Loucy (cell line): ENCODE results near the gene POPDC3.

ENCODE experiments used
- CTCF ChIP-seq: fragments of 200-600 bp; sonication (generic); conservative IDR thresholded peaks from 2 replicates; pipeline ENCODE4 v1.5.1; 2014; ENCODE audit warnings: mild to moderate bottlenecking, antibody characterized with exemption, low read length
- EZH2phosphoT487 ChIP-seq: fragments of 200-600 bp; IDR thresholded peaks from 2 replicates; pipeline ENCODE4 v1.6.1; 2018; ENCODE audit warnings: antibody characterized with exemption, mild to moderate bottlenecking, moderate library complexity, borderline replicate concordance

DNA sequence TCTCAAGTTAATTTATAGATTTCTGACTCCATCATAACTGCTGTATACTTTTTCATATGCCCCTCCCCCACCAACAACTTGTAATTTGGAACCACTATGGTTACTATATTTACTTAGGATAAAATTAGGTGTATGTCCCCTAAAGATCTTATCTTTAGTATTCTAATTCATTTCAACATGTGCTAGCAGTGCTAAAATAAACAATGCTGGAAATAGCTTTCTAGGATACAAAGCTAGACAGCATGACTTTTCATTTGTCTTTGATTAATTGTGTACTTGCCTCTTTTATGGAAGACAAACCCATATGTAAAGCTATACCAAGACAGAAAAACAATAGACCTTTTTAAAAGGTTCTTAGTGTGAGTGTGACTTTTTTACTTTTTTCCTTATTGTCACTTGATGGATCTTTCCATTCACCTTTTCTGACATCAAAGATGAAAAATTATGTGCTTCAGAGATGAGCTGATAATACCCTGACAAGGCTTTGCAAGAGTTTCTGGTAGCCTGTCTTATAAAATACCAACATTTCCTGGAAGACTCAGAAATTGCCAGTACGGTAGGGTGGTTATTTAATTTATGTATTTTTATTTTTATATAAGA lies 31.2 kb upstream of the POPDC3 start:
- TF ChIP-seq EZH2phosphoT487 (no peak), CTCF (no peak)
